Esophagus squamous epithelium (tissue), 5 donors: ENCODE measurements around the gene RALBP1. TPM values are rescaled to one million over a fixed set of nuclear protein-coding genes. Genes with fewer than 3 reads are reported as not detected.

Experiments
- DNase-seq: peaks from one replicate; lab custom pipeline; 2025; lab: John Stamatoyannopoulos, UW
- H3K27ac ChIP-seq, 4 donors: fragments of 200-600 bp; sonication (generic); one replicate each; pipeline ENCODE4 v1.5.1; 2016 to 2019; ENCODE audit warnings: mild to moderate bottlenecking in 1 of 4
- H3K27me3 ChIP-seq, 4 donors: fragments of 200-600 bp; sonication (generic); 1 replicate in 3 of 4; 2 replicates in 1 of 4; pipeline versions ENCODE4 v1.5.1 to v1.6.0; 2017 to 2021; ENCODE audit warnings: antibody characterized with exemption in 1 of 4
- H3K36me3 ChIP-seq, 3 donors: fragments of 200-600 bp; sonication (generic); one replicate each; pipeline ENCODE4 v1.5.1; 2016 to 2019
- H3K4me1 ChIP-seq, 3 donors: fragments of 200-600 bp; sonication (generic); one replicate each; pipeline ENCODE4 v1.5.1; 2017 to 2019
- H3K4me3 ChIP-seq, 4 donors: fragments of 200-600 bp; sonication (generic); 1 replicate in 3 of 4; 2 replicates in 1 of 4; pipeline ENCODE4 v1.5.1; 2016 to 2019; ENCODE audit warnings: mild to moderate bottlenecking in 2 of 4, moderate library complexity in 1 of 4
- H3K9me3 ChIP-seq, 3 donors: fragments of 200-600 bp; sonication (generic); one replicate each; pipeline ENCODE4 v1.5.1; 2016 to 2019
- POLR2A ChIP-seq, 4 donors: fragments of 450-650 bp; IDR thresholded peaks; one replicate each; pipeline ENCODE4 v1.6.1; 2017; ENCODE audit warnings: antibody characterized with exemption in 4 of 4, mild to moderate bottlenecking in 4 of 4, moderate library complexity in 3 of 4
- WGBS, 2 donors: methylation state at CpG; one replicate each; pipeline ENCODE4 v1.1.5; 2018; 5-methylcytosine and 5-hydroxymethylcytosine counted together
- intact Hi-C: fragments of 100-400 bp; cut with DNase I; formaldehyde crosslinking; loops from one replicate; pipeline ENCODE4 v1.15.0; 2022
- total RNA-seq, 4 donors: library from RNA; depleted of rRNA; stranded (reverse); fragments of >200 nt; gene quantifications; one replicate each; pipeline ENCODE4 v1.1.0, GENCODE V29; 2016
- TF ChIP-seq, protein P1 (sequence below), 6 experiments: fragments of 450-650 bp in 4 of 6; fragments of 200-600 bp in 2 of 6; sonication (generic) in 2 of 6; IDR thresholded peaks; one replicate each; pipeline ENCODE4 v1.5.1; 2016 to 2019; ENCODE audit warnings: antibody characterized with exemption in 6 of 6, mild to moderate bottlenecking in 4 of 6, moderate library complexity in 4 of 6
- donor health status: DM: yes; HTN: yes; CAD: no.

The RALBP1 gene
- total RNA-seq, 4 donors from 2014 or later, result 74.0 to 105 (median 84.1) TPM

DNA sequence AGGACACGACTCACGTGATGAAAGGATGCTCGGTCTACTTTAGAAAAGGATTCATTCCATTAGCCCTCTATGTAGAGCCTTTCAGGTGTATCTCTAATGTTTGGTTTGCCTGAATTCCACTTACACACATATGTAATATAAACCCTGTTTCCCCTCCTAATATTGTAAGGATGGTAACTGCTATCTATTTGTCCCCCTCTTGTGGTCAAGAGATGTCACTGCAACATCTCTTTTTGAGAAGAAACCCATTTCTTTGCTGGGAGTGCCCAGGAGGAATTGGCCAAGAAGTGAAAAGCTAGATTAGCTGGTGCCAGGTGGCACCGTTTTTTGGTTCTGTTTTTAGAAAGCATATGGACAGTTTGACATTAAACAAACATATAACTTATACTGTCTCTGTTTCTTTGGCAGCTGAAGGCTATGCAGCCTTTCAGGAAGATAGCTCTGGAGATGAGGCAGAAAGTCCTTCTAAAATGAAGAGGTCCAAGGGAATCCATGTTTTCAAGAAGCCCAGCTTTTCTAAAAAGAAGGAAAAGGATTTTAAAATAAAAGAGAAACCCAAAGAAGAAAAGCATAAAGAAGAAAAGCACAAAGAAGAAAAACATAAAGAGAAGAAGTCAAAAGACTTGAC lies 41.2 kb downstream of the RALBP1 start:
- intact Hi-C loops, result no loop called here
- peaks cover 0 to 33% (median 9%) of the 10 kb centered on the region in 3 donors for H3K4me1 ChIP-seq
- WGBS, 2 donors, result 68% methylated on average over 4 of the region's 4 CpGs
- peak overlapping the region in 2 of 4 donors; percentile 28 to 39 for H3K27ac ChIP-seq
- H3K27me3 ChIP-seq, result no peaks in the 10 kb centered on the region
- peaks cover 0 to 64% (median 4%) of the 10 kb centered on the region in 3 donors for H3K36me3 ChIP-seq
- no peaks in the 10 kb centered on the region for H3K9me3 ChIP-seq
- no peak for DNase-seq
- TF ChIP-seq, protein P1, sequence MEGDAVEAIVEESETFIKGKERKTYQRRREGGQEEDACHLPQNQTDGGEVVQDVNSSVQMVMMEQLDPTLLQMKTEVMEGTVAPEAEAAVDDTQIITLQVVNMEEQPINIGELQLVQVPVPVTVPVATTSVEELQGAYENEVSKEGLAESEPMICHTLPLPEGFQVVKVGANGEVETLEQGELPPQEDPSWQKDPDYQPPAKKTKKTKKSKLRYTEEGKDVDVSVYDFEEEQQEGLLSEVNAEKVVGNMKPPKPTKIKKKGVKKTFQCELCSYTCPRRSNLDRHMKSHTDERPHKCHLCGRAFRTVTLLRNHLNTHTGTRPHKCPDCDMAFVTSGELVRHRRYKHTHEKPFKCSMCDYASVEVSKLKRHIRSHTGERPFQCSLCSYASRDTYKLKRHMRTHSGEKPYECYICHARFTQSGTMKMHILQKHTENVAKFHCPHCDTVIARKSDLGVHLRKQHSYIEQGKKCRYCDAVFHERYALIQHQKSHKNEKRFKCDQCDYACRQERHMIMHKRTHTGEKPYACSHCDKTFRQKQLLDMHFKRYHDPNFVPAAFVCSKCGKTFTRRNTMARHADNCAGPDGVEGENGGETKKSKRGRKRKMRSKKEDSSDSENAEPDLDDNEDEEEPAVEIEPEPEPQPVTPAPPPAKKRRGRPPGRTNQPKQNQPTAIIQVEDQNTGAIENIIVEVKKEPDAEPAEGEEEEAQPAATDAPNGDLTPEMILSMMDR (IDR thresholded peaks at IDR 0.05), result peak; percentile 56 to 90 (median 85)
- no peak for TF ChIP-seq POLR2A (IDR thresholded peaks at IDR 0.05)
- no peak overlapping the region for H3K4me3 ChIP-seq

DNA sequence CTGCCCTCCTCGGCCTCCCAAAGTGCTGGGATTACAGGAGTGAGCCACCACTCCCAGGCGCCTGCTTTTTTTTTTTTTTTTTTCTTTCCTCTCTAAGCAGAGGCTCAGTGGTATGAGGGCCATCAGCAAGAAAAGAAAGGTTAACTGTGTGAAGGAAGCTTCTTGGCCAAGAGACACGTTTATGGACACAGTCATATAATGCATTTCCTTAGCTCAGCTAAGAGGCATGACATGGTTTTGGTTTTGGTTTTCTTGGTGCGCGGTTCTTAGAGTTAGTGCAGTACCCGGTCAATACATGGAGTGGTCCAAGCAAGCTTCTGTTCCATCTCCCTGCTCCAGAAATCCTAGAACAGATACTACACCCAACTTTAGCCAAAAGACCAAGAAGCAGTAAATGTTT lies 42.6 kb downstream of the RALBP1 start:
- Histone ChIP-seq H3K36me3 (peaks cover 0 to 75% (median 4%) of the 10 kb centered on the region in 3 donors), H3K4me1 (peaks cover 0 to 33% (median 9%) of the 10 kb centered on the region in 3 donors), H3K27ac (no peak overlapping the region), H3K4me3 (no peak overlapping the region), H3K9me3 (no peaks in the 10 kb centered on the region), H3K27me3 (no peaks in the 10 kb centered on the region)
- TF ChIP-seq, protein P1 (IDR thresholded peaks at IDR 0.05), result no peak
- TF ChIP-seq POLR2A (IDR thresholded peaks at IDR 0.05), result no peak
- DNase-seq, result no peak
- 65 to 77% methylated on average over 6 of the region's 6 CpGs for WGBS, 2 donors
- intact Hi-C loops, result no loop called here

DNA sequence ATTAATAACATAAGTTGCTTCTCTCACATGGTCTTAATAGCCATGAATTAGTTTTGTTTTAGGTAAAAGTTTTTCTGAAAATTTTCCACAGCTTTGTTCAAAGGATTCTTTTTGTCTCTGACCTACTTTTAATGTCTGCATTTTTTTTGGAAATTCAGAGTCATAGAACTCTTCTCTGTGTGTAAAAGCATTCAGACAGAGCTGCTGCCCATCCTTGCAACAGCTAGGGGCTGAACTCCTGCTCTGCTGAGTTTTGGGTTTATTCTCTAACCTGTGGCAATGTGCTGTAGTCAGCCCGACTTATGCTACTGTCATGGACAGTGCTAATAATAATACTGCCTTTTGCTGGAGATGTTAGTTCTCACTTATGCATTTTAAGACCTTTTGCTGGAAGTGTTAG lies 44.1 kb downstream of the RALBP1 start:
- TF ChIP-seq POLR2A (IDR thresholded peaks at IDR 0.05), result no peak
- TF ChIP-seq, protein P1 (IDR thresholded peaks at IDR 0.05), result no peak
- 71 to 87% methylated on average over 1 of the region's 1 CpG for WGBS, 2 donors
- no peak for DNase-seq
- Histone ChIP-seq H3K4me3 (no peak overlapping the region), H3K4me1 (peaks cover 0 to 25% (median 9%) of the 10 kb centered on the region in 3 donors), H3K9me3 (no peaks in the 10 kb centered on the region), H3K36me3 (peaks cover 0 to 75% (median 4%) of the 10 kb centered on the region in 3 donors), H3K27me3 (no peaks in the 10 kb centered on the region), H3K27ac (no peak overlapping the region)
- intact Hi-C loops, result no loop called here

DNA sequence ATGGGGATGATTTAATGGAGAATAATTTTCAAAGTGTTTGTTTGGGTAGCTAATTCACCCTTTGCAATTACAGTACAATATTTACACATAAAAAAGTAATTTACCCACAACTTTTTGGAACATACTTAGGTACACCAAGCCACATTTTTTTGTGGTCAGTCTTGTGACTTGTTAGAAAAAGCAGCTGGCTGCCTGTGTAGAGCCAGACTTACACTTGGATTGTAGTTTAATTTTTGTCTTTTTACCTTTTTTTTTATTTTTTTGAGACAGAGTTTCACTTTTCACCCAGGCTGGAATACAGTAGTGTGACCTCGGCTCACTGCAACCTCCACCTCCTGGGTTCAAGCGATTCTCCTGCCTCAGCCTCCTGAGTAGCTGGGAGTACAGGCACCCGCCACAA lies 45.4 kb downstream of the RALBP1 start:
- Histone ChIP-seq H3K4me1 (peaks cover 0 to 14% (median 9%) of the 10 kb centered on the region in 3 donors), H3K27me3 (no peaks in the 10 kb centered on the region), H3K27ac (no peak overlapping the region), H3K4me3 (no peak overlapping the region), H3K9me3 (no peaks in the 10 kb centered on the region), H3K36me3 (peaks cover 4 to 76% (median 5%) of the 10 kb centered on the region in 3 donors)
- no peak for DNase-seq
- WGBS, 2 donors, result 92 to 100% methylated on average over 3 of the region's 3 CpGs
- intact Hi-C loops, result no loop called here
- TF ChIP-seq, protein P1 (IDR thresholded peaks at IDR 0.05), result no peak

DNA sequence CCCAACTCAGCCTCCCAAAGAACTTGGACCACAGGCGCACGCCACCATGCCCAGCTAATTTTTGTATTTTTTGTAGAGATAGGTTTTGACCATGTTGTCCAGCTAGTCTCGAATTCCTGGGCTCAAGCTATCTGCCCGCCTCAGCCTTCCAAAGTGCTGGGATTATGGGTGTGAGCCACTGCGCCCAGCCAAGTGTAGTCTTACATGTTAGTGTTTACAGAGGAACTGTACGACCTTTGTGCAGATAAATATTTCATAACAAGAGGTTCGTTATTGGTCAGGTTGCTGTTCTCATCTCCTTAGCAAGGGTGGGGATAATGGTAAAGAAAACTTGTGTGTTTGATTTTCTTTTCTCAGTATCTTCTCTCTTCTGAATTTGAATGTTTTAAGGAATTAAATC lies 46.5 kb downstream of the RALBP1 start:
- Histone ChIP-seq H3K27me3 (no peaks in the 10 kb centered on the region), H3K4me3 (no peak overlapping the region), H3K27ac (no peak overlapping the region), H3K9me3 (no peaks in the 10 kb centered on the region), H3K4me1 (peaks cover 0 to 9% (median 6%) of the 10 kb centered on the region in 3 donors), H3K36me3 (peaks cover 5 to 87% (median 10%) of the 10 kb centered on the region in 3 donors)
- 87 to 94% methylated on average over 5 to 6 of the region's 7 CpGs for WGBS, 2 donors
- TF ChIP-seq POLR2A (IDR thresholded peaks at IDR 0.05), result no peak
- TF ChIP-seq, protein P1 (IDR thresholded peaks at IDR 0.05), result no peak
- DNase-seq, result no peak
- intact Hi-C loops, result no loop called here
